Stimulated activated naive CD8-positive, alpha-beta T cell treated with anti-CD3 and anti-CD28 coated beads, Interleukin-15, Interleukin-2, amounts not matched to agents 100 ng/mL and 50 ng/mL, for 24 hours (primary cell): ENCODE data around the gene CDH26.
"Not testable (repeated sequence)": the region's sequence is repeated elsewhere in the genome, so short reads cannot be mapped to it uniquely, and the experiment has no call there.

Experiments
- H3K27ac Mint-ChIP-seq: one replicate; pipeline ENCODE4 v1.8.0; 2021; ENCODE audit warnings: mild to moderate bottlenecking, mixed read lengths
- H3K27me3 Mint-ChIP-seq: one replicate; pipeline ENCODE4 v1.8.0; 2021; ENCODE audit warnings: mixed read lengths
- H3K36me3 Mint-ChIP-seq: one replicate; pipeline ENCODE4 v1.8.0; 2021; ENCODE audit warnings: low read depth, mixed read lengths
- H3K4me1 Mint-ChIP-seq: one replicate; pipeline ENCODE4 v1.8.0; 2021; ENCODE audit warnings: low read depth, mixed read lengths
- H3K4me3 Mint-ChIP-seq: one replicate; pipeline ENCODE4 v1.8.0; 2021; ENCODE audit warnings: mild to moderate bottlenecking, mixed read lengths
- H3K9me3 Mint-ChIP-seq: one replicate; pipeline ENCODE4 v1.8.0; 2021; ENCODE audit warnings: mixed read lengths

The CDH26 gene

GRCh38 chr20:60034231-60035110, 76.2 kb downstream of the CDH26 start:
- no peak overlapping the region for H3K4me3 Mint-ChIP-seq
- H3K36me3 Mint-ChIP-seq = no peaks in the 10 kb centered on the region
- no peaks in the 10 kb centered on the region for H3K4me1 Mint-ChIP-seq
- H3K9me3 Mint-ChIP-seq = no peaks in the 10 kb centered on the region
- no peaks in the 10 kb centered on the region for H3K27me3 Mint-ChIP-seq
- H3K27ac Mint-ChIP-seq = no peak overlapping the region

GRCh38 chr20:60035486-60035885, 77.3 kb downstream of the CDH26 start:
- no peak overlapping the region for H3K27ac Mint-ChIP-seq
- H3K27me3 Mint-ChIP-seq = no peaks in the 10 kb centered on the region
- no peaks in the 10 kb centered on the region for H3K4me1 Mint-ChIP-seq
- H3K9me3 Mint-ChIP-seq = no peaks in the 10 kb centered on the region
- no peaks in the 10 kb centered on the region for H3K36me3 Mint-ChIP-seq
- H3K4me3 Mint-ChIP-seq = no peak overlapping the region

GRCh38 chr20:60036346-60036745, 78.1 kb downstream of the CDH26 start:
- no peaks in the 10 kb centered on the region for H3K9me3 Mint-ChIP-seq

GRCh38 chr20:60036746-60037499, 78.7 kb downstream of the CDH26 start:
- H3K36me3 Mint-ChIP-seq = no peaks in the 10 kb centered on the region
- no peaks in the 10 kb centered on the region for H3K27me3 Mint-ChIP-seq
- no peak overlapping the region for H3K27ac Mint-ChIP-seq
- H3K4me3 Mint-ChIP-seq = no peak overlapping the region
- no peaks in the 10 kb centered on the region for H3K4me1 Mint-ChIP-seq
- H3K9me3 Mint-ChIP-seq = no peaks in the 10 kb centered on the region

More at GRCh38 chr20:60036346-60036745, 78.1 kb downstream of the CDH26 start:
- Mint-ChIP-seq H3K27me3 (no peaks in the 10 kb centered on the region), H3K4me1 (no peaks in the 10 kb centered on the region), H3K4me3 (no peak overlapping the region), H3K27ac (no peak overlapping the region), H3K36me3 (no peaks in the 10 kb centered on the region)

DNA sequence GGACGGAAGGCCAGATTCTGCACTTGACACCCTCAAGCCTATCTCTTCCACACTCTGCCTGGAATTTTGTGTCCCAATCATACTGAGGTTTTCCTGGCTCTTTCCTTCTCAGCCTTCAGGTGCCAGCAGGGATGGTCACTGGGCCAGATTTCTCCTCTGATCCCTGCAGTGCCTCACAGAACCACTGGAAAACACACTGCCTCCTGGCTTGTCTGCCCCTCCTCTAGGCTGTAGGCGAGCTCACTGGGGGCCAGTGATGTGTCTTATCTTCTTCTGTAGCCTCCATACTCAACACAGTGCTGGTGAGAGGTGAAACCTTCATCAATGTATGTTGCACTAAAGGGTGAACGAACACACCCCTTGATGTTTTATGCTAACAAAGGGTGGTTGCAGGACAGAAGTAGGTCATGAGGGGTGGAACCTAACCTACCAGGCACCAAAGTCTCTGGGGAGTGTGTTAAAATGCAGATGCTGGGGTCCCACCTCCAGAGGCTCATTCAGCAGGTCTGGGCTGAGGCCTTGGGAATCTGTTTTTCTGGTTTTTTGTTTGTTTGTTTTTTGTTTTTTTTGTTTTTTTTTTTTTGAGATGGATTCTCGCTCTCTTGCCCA, 80.3 kb downstream of the CDH26 start:
- Mint-ChIP-seq H3K27me3 (no peaks in the 10 kb centered on the region), H3K4me3 (no peak overlapping the region), H3K4me1 (no peaks in the 10 kb centered on the region), H3K9me3 (no peaks in the 10 kb centered on the region), H3K27ac (no peak overlapping the region), H3K36me3 (no peaks in the 10 kb centered on the region)

DNA sequence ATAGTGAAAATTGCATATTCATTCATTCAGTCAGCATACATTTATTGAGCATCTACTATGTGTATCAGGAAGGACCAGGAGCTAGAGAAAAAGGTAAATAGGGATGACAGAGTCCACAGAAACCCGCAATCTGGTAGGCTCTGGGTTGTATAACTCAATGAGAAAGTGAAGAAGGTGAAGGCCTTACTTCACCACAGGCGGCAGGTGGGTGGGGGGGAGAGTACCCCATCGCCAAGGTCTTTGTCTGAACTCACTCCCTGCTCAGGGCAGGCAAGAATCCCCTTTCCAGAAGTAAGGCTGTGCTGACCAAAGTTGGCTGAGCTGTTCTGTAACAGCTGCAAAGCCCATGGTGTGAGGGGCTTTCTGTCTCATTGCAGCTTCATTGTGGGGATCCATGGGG, 81.3 kb downstream of the CDH26 start:
- no peaks in the 10 kb centered on the region for H3K4me1 Mint-ChIP-seq
- H3K27ac Mint-ChIP-seq = no peak overlapping the region
- H3K27me3 Mint-ChIP-seq = no peaks in the 10 kb centered on the region
- H3K9me3 Mint-ChIP-seq = no peaks in the 10 kb centered on the region
- no peak overlapping the region for H3K4me3 Mint-ChIP-seq
- no peaks in the 10 kb centered on the region for H3K36me3 Mint-ChIP-seq

GRCh38 chr20:60040471-60041162, 82.4 kb downstream of the CDH26 start:
- Mint-ChIP-seq H3K36me3 (no peaks in the 10 kb centered on the region), H3K9me3 (no peaks in the 10 kb centered on the region)

GRCh38 chr20:60041436-60042165, 83.4 kb downstream of the CDH26 start:
- H3K4me3 Mint-ChIP-seq, H3K9me3 Mint-ChIP-seq, H3K27ac Mint-ChIP-seq, H3K27me3 Mint-ChIP-seq, H3K4me1 Mint-ChIP-seq, H3K36me3 Mint-ChIP-seq: not testable (repeated sequence)

More at GRCh38 chr20:60040471-60041162, 82.4 kb downstream of the CDH26 start:
- no peaks in the 10 kb centered on the region for H3K27me3 Mint-ChIP-seq
- H3K4me1 Mint-ChIP-seq = no peaks in the 10 kb centered on the region
- H3K27ac Mint-ChIP-seq = no peak overlapping the region
- no peak overlapping the region for H3K4me3 Mint-ChIP-seq

DNA sequence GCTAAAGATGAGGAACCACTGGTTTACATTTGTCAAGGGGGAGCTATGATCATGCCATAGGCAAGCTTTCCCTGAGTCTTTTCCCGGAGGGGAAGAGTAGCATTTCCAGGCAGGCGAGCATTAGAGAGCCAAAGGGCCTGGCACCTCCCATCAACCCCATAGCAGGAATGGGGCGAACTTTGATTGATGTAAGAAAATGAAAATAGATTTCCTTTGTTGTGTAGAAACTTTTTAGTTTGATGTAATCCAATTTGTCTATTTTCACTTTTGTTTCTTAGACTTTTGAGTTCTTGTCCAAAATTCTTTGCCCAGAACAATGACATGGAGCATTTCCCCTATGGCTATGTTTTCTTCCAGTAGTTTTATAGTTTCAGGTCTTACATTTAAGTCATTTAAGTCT, 85.2 kb downstream of the CDH26 start:
- H3K27ac Mint-ChIP-seq = no peak overlapping the region
- no peaks in the 10 kb centered on the region for H3K36me3 Mint-ChIP-seq
- H3K4me1 Mint-ChIP-seq = no peaks in the 10 kb centered on the region
- H3K27me3 Mint-ChIP-seq = no peaks in the 10 kb centered on the region
- H3K9me3 Mint-ChIP-seq = no peaks in the 10 kb centered on the region
- H3K4me3 Mint-ChIP-seq = no peak overlapping the region

DNA sequence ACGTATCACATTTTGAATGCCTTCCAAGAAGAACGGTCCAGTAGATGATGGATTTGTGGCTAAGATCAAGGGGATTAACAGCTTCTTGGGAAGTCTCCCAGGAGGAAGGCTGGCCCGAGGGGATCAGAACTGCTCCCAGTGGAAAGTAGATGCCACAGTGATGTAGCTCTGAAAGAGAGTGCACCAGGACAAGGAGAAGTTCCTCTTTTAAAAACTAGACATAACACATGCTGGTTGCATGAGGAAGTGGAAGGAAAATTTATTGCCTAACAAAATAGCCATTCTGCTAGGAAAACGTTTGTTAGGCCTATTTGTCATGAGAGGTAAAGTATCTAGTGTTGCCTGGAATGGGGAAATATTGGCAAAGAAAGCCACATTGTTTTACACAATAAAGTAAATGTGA, 87.8 kb downstream of the CDH26 start:
- no peaks in the 10 kb centered on the region for H3K4me1 Mint-ChIP-seq
- H3K27ac Mint-ChIP-seq = no peak overlapping the region
- H3K9me3 Mint-ChIP-seq = no peaks in the 10 kb centered on the region
- H3K4me3 Mint-ChIP-seq = no peak overlapping the region
- H3K27me3 Mint-ChIP-seq = no peaks in the 10 kb centered on the region
- no peaks in the 10 kb centered on the region for H3K36me3 Mint-ChIP-seq

DNA sequence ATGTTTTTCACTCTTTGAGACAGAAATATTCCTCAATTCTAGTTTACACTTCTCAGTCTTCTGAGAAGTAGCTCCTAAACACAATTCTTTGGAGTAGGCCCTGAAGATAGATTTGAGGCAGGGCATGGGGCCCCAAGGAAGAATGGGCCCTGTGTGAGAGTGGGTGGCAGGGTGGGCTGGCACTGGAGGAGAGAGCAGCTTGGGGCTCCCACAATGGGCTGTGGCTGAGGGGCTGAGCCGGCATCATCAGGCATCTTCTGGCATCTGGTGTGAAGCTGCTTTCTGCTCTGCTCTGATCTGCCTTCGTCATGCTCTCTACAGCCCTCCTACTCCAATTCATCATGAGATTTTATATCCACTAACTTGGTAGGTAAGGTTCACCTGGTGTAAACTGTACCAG, 88.2 kb downstream of the CDH26 start:
- H3K4me1 Mint-ChIP-seq = no peaks in the 10 kb centered on the region
- H3K27ac Mint-ChIP-seq = no peak overlapping the region
- no peaks in the 10 kb centered on the region for H3K36me3 Mint-ChIP-seq
- H3K27me3 Mint-ChIP-seq = no peaks in the 10 kb centered on the region
- H3K9me3 Mint-ChIP-seq = no peaks in the 10 kb centered on the region
- H3K4me3 Mint-ChIP-seq = no peak overlapping the region

- no peaks in the 10 kb centered on the region for H3K27me3 Mint-ChIP-seq
- no peaks in the 10 kb centered on the region for H3K9me3 Mint-ChIP-seq
- no peak overlapping the region for H3K4me3 Mint-ChIP-seq
- no peaks in the 10 kb centered on the region for H3K36me3 Mint-ChIP-seq
- H3K4me1 Mint-ChIP-seq = no peaks in the 10 kb centered on the region
- H3K27ac Mint-ChIP-seq = no peak overlapping the region
These were observed 88.6 kb downstream of the CDH26 start for GRCh38 chr20:60046860-60047259.

GRCh38 chr20:60048634-60049521, 90.7 kb downstream of the CDH26 start:
- Mint-ChIP-seq H3K27ac (no peak overlapping the region), H3K27me3 (no peaks in the 10 kb centered on the region), H3K36me3 (no peaks in the 10 kb centered on the region), H3K4me3 (no peak overlapping the region), H3K4me1 (no peaks in the 10 kb centered on the region), H3K9me3 (no peaks in the 10 kb centered on the region)
